Occipital lobe (tissue), 2 donors: ENCODE measurements around the gene YAP1. TPM values are rescaled to one million over a fixed set of nuclear protein-coding genes. Genes with fewer than 3 reads are reported as not detected.
"Not testable (repeated sequence)": the region's sequence is repeated elsewhere in the genome, so short reads cannot be mapped to it uniquely, and the experiment has no call there.

Source experiments
- DNase-seq: peaks from one replicate; lab custom pipeline; 2025; lab: John Stamatoyannopoulos, UW
- total RNA-seq: library from RNA; depleted of rRNA; stranded (reverse); fragments of >200 nt; gene quantifications from one replicate; pipeline ENCODE4 v1.2.3, GENCODE V29; 2014

The YAP1 gene
- total RNA-seq, 1 donor from 2014 or later: 18.7 TPM

GRCh38 chr11:102197670-102198139 is 87.5 kb downstream of the YAP1 start:
- no peak for DNase-seq

- no peak for DNase-seq
Measured at GRCh38 chr11:102199673-102200072, 89.4 kb downstream of the YAP1 start.

- not testable (repeated sequence) for DNase-seq
Measured at GRCh38 chr11:102200325-102200724, 90.1 kb downstream of the YAP1 start.

- DNase-seq: no peak
Measured at GRCh38 chr11:102201776-102202175, 91.5 kb downstream of the YAP1 start.

GRCh38 chr11:102202972-102203371 is 92.7 kb downstream of the YAP1 start:
- DNase-seq: no peak

GRCh38 chr11:102204174-102204573 is 93.9 kb downstream of the YAP1 start:
- DNase-seq: no peak

- DNase-seq: no peak
Measured at GRCh38 chr11:102205805-102206204, 95.6 kb downstream of the YAP1 start.

GRCh38 chr11:102208835-102209234 is 98.6 kb downstream of the YAP1 start:
- DNase-seq: no peak

- no peak for DNase-seq
Measured at GRCh38 chr11:102214623-102215022, 104.4 kb downstream of the YAP1 start.

GRCh38 chr11:102216433-102217075 is 106.3 kb downstream of the YAP1 start:
- no peak for DNase-seq

- DNase-seq: no peak
Measured at GRCh38 chr11:102220728-102221467, 110.7 kb downstream of the YAP1 start.

- no peak for DNase-seq
Measured at GRCh38 chr11:102223859-102224258, 113.6 kb downstream of the YAP1 start.

GRCh38 chr11:102225689-102226568 is 115.7 kb downstream of the YAP1 start:
- DNase-seq: no peak

- DNase-seq: no peak
Measured at GRCh38 chr11:102226702-102227490, 116.6 kb downstream of the YAP1 start.

- no peak for DNase-seq
Measured at GRCh38 chr11:102229510-102230123, 119.4 kb downstream of the YAP1 start.

- no peak for DNase-seq
Measured at GRCh38 chr11:102230186-102230585, 119.9 kb downstream of the YAP1 start.

GRCh38 chr11:102230911-102231310 is 120.7 kb downstream of the YAP1 start:
- no peak for DNase-seq

GRCh38 chr11:102234779-102235439 is 124.7 kb downstream of the YAP1 start:
- no peak for DNase-seq

GRCh38 chr11:102237096-102237735 is 127.0 kb downstream of the YAP1 start:
- no peak for DNase-seq

- no peak for DNase-seq
Measured at GRCh38 chr11:102238391-102238821, 128.2 kb downstream of the YAP1 start.
